K562 (cell line): ENCODE results near the gene EVPL. TPM values are rescaled to one million over a fixed set of nuclear protein-coding genes. Genes with fewer than 3 reads are reported as not detected.

ENCODE experiments used
- GTF2A2 ChIP-seq: IDR thresholded peaks from 2 replicates; pipeline ENCODE4 v1.6.1; 2016; ENCODE audit warnings: mild to moderate bottlenecking, missing genetic modification characterization, missing compliant biosample characterization
- LEF1 ChIP-seq: fragments of 450-650 bp; IDR thresholded peaks from 2 replicates; pipeline ENCODE4 v1.6.1; 2016; ENCODE audit warnings: mild to moderate bottlenecking
- PCBP1 ChIP-seq: fragments of 200-400 bp; formaldehyde crosslinking; IDR thresholded peaks from 2 replicates; pipeline ENCODE4 v1.6.1; 2018; ENCODE audit warnings: mild to moderate bottlenecking, low read depth, low read length; ENCODE audit not compliant: poor library complexity, severe bottlenecking
- RFX1 ChIP-seq: fragments of 450-650 bp; IDR thresholded peaks from 2 replicates; pipeline ENCODE4 v1.6.1; 2016; ENCODE audit warnings: mild to moderate bottlenecking, moderate library complexity
- SUPT5H ChIP-seq: fragments of 450-650 bp; IDR thresholded peaks from 2 replicates; pipeline ENCODE4 v1.6.1; 2016
- ZFP30 ChIP-seq: fragments of 250-450 bp; sonication (Bioruptor Pico); IDR thresholded peaks from 2 replicates; pipeline ENCODE4 v1.8.0; 2022; ENCODE audit warnings: moderate library complexity, mild to moderate bottlenecking, inconsistent platforms, borderline replicate concordance
- ZKSCAN1 ChIP-seq: fragments of 150-350 bp; IDR thresholded peaks from 2 replicates; pipeline ENCODE4 v1.6.1; 2016; ENCODE audit warnings: low read depth, low read length
- ZNF146 ChIP-seq: IDR thresholded peaks from one replicate; pipeline ENCODE4 v1.6.1; 2018; ENCODE audit warnings: missing compliant biosample characterization; ENCODE audit not compliant: unreplicated experiment
- ZNF282 ChIP-seq: sonication (generic); formaldehyde crosslinking; IDR thresholded peaks from 2 replicates; pipeline ENCODE4 v1.8.1; 2023; ENCODE audit warnings: missing genetic modification reagents
- polyA plus RNA-seq, 8 experiments: library from polyadenylated mRNA; depleted of rRNA in 4 of 8; stranded (reverse) in 5 of 8; unstranded in 3 of 8; fragments of >200 nt; fragmentation: Nextera tagmentation in 2 of 8; fragmentation: Illumina TruSeq in 1 of 8; extraction: Ambion mirVana in 2 of 8; extraction: Trizol in 1 of 8; gene quantifications; 2 replicates each; pipeline versions ENCODE4 v1.2.1 to v1.2.3, GENCODE V29; 2011 to 2014; ENCODE audit warnings: inconsistent platforms in 1 of 8, missing spikeins in 1 of 8
- total RNA-seq, 7 experiments: library from RNA; depleted of rRNA in 6 of 7; stranded (reverse); fragments of >200 nt in 6 of 7; fragmentation: Illumina TruSeq in 2 of 7; extraction: Trizol in 2 of 7; gene quantifications; 2 replicates each; pipeline versions ENCODE4 v1.2.1 to v1.2.3, GENCODE V29; 2011 to 2021; ENCODE audit warnings: low replicate concordance in 1 of 7
- TF ChIP-seq, protein P1 (sequence below): fragments of 450-650 bp; IDR thresholded peaks from 2 replicates; pipeline ENCODE4 v1.6.1; 2016; ENCODE audit warnings: mild to moderate bottlenecking
- TF ChIP-seq, protein P2 (sequence below), 2 experiments: IDR thresholded peaks; 2 replicates each; pipeline ENCODE4 v1.6.1; 2011; ENCODE audit warnings: borderline replicate concordance in 1 of 2, control low read depth in 1 of 2, low read depth in 1 of 2, low read length in 1 of 2, mild to moderate bottlenecking in 1 of 2, mixed read lengths in 1 of 2, moderate library complexity in 1 of 2; ENCODE audit not compliant: insufficient read depth in 1 of 2, insufficient read length in 1 of 2, poor library complexity in 1 of 2, severe bottlenecking in 1 of 2; ENCODE audit errors: extremely low read depth in 1 of 2
- TF ChIP-seq, protein P3 (sequence below): sonication (generic); formaldehyde crosslinking; IDR thresholded peaks from 2 replicates; pipeline ENCODE4 v1.8.0; 2022; ENCODE audit warnings: mild to moderate bottlenecking, missing genetic modification reagents
- TF ChIP-seq, protein P4 (sequence below): fragments of 450-650 bp; IDR thresholded peaks from 2 replicates; pipeline ENCODE4 v1.6.1; 2017; ENCODE audit warnings: mild to moderate bottlenecking, moderate library complexity

EVPL gene
- total and polyA plus RNA-seq, 9 of the 15 experiments (the other 6 are each of a cell fraction or from before 2014, with no cell fraction given): 0.08 to 0.18 (median 0.16) TPM; not detected in 5

DNA sequence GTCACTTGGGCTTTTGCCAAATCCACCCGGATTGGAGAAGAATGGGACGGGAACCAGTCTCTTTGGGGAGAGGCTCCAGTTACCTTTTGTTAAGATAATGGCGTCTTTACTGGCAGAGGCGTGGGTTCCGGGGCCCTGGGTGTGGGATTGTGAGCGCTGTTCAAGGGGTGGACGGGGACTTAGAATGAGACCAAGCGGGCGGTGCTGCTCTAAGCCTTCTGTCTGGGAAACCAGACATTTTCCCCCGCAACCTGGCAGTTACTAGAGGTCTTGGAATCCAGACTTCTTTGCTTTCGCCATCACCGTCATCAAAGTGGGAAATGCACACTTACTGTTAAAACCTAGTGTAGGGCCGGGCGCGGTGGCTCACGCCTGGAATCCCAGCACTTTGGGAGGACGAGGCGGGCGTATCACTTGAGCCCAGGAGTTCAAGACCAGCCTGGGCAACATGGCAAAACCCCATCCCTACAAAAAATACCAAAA, 47.4 kb downstream of the EVPL start (continued):
- TF ChIP-seq, protein P1, sequence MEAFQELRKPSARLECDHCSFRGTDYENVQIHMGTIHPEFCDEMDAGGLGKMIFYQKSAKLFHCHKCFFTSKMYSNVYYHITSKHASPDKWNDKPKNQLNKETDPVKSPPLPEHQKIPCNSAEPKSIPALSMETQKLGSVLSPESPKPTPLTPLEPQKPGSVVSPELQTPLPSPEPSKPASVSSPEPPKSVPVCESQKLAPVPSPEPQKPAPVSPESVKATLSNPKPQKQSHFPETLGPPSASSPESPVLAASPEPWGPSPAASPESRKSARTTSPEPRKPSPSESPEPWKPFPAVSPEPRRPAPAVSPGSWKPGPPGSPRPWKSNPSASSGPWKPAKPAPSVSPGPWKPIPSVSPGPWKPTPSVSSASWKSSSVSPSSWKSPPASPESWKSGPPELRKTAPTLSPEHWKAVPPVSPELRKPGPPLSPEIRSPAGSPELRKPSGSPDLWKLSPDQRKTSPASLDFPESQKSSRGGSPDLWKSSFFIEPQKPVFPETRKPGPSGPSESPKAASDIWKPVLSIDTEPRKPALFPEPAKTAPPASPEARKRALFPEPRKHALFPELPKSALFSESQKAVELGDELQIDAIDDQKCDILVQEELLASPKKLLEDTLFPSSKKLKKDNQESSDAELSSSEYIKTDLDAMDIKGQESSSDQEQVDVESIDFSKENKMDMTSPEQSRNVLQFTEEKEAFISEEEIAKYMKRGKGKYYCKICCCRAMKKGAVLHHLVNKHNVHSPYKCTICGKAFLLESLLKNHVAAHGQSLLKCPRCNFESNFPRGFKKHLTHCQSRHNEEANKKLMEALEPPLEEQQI: no peak
- no peak for TF ChIP-seq SUPT5H
- no peak for TF ChIP-seq LEF1
- no peak for TF ChIP-seq GTF2A2 (tag)
- TF ChIP-seq, protein P2, sequence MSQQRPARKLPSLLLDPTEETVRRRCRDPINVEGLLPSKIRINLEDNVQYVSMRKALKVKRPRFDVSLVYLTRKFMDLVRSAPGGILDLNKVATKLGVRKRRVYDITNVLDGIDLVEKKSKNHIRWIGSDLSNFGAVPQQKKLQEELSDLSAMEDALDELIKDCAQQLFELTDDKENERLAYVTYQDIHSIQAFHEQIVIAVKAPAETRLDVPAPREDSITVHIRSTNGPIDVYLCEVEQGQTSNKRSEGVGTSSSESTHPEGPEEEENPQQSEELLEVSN (IDR thresholded peaks at IDR 0.05; ENCODE audit: borderline replicate concordance in 1 of 2, extremely low read depth in 1 of 2, insufficient read depth in 1 of 2, insufficient read length in 1 of 2, low read depth in 1 of 2, low read length in 1 of 2, poor library complexity in 1 of 2, severe bottlenecking in 1 of 2): no peak
- TF ChIP-seq ZNF282: no peak
- TF ChIP-seq, protein P3, sequence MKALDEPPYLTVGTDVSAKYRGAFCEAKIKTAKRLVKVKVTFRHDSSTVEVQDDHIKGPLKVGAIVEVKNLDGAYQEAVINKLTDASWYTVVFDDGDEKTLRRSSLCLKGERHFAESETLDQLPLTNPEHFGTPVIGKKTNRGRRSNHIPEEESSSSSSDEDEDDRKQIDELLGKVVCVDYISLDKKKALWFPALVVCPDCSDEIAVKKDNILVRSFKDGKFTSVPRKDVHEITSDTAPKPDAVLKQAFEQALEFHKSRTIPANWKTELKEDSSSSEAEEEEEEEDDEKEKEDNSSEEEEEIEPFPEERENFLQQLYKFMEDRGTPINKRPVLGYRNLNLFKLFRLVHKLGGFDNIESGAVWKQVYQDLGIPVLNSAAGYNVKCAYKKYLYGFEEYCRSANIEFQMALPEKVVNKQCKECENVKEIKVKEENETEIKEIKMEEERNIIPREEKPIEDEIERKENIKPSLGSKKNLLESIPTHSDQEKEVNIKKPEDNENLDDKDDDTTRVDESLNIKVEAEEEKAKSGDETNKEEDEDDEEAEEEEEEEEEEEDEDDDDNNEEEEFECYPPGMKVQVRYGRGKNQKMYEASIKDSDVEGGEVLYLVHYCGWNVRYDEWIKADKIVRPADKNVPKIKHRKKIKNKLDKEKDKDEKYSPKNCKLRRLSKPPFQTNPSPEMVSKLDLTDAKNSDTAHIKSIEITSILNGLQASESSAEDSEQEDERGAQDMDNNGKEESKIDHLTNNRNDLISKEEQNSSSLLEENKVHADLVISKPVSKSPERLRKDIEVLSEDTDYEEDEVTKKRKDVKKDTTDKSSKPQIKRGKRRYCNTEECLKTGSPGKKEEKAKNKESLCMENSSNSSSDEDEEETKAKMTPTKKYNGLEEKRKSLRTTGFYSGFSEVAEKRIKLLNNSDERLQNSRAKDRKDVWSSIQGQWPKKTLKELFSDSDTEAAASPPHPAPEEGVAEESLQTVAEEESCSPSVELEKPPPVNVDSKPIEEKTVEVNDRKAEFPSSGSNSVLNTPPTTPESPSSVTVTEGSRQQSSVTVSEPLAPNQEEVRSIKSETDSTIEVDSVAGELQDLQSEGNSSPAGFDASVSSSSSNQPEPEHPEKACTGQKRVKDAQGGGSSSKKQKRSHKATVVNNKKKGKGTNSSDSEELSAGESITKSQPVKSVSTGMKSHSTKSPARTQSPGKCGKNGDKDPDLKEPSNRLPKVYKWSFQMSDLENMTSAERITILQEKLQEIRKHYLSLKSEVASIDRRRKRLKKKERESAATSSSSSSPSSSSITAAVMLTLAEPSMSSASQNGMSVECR (CRISPR knock-in tag): no peak
- TF ChIP-seq, protein P4, sequence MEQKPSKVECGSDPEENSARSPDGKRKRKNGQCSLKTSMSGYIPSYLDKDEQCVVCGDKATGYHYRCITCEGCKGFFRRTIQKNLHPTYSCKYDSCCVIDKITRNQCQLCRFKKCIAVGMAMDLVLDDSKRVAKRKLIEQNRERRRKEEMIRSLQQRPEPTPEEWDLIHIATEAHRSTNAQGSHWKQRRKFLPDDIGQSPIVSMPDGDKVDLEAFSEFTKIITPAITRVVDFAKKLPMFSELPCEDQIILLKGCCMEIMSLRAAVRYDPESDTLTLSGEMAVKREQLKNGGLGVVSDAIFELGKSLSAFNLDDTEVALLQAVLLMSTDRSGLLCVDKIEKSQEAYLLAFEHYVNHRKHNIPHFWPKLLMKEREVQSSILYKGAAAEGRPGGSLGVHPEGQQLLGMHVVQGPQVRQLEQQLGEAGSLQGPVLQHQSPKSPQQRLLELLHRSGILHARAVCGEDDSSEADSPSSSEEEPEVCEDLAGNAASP: no peak
- no peak for TF ChIP-seq RFX1
- no peak for TF ChIP-seq ZNF146 (CRISPR knock-in tag)
- TF ChIP-seq ZFP30 (CRISPR knock-in tag): no peak
- no peak for TF ChIP-seq PCBP1
- TF ChIP-seq ZKSCAN1: no peak
